Measurements from ENCODE around the gene SIRT6. TPM values are rescaled to one million over a fixed set of nuclear protein-coding genes. Genes with fewer than 3 reads are reported as not detected.

SIRT6 gene
- total RNA-seq, 2 donors from 2014 or later = 21.7 to 30.9 TPM

DNA sequence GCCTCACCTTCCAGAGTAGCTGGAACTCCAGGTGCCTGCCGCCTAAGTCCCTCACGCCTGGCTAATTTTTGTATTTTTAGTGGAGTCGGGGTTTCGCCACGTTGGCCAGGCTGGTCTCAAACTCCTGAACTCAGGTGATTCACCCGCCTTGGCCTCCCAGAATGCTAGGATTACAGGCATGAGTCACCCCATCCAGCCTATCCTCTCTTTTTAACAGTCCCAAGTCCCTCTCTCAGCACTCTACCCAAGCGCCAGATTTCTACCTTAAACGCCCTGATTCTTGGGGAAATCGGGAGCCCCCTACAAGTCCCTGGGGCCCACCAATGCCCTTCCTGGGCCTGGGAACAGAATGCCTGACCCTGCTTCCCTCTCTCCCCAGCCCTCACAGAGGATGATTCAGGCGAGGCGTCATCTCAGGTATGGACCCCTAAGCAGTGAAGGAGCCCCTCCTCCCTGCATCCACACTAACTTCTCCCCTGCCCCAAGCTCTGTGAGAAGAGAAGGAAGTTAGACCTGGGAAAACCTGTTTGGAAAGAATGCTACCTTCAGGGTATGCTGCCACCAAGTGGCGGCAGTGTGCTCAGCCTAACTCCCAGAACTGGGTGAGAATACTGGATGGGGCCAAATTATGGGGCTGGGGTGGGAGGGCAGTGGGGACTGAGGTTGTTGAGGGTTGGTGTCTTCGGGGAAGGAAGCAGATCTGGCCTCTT is 26.2 kb upstream of the SIRT6 start:
- DNase-seq (ENCODE audit: low spot score) (no peak), ATAC-seq (ENCODE audit: insufficient number of reproducible peaks, low FRiP score, low read depth) (no peak)
- TF ChIP-seq, protein P1, sequence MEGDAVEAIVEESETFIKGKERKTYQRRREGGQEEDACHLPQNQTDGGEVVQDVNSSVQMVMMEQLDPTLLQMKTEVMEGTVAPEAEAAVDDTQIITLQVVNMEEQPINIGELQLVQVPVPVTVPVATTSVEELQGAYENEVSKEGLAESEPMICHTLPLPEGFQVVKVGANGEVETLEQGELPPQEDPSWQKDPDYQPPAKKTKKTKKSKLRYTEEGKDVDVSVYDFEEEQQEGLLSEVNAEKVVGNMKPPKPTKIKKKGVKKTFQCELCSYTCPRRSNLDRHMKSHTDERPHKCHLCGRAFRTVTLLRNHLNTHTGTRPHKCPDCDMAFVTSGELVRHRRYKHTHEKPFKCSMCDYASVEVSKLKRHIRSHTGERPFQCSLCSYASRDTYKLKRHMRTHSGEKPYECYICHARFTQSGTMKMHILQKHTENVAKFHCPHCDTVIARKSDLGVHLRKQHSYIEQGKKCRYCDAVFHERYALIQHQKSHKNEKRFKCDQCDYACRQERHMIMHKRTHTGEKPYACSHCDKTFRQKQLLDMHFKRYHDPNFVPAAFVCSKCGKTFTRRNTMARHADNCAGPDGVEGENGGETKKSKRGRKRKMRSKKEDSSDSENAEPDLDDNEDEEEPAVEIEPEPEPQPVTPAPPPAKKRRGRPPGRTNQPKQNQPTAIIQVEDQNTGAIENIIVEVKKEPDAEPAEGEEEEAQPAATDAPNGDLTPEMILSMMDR (IDR thresholded peaks at IDR 0.05) = no peak
- peaks cover 4% of the 10 kb centered on the region for H3K27me3 ChIP-seq (replicated peaks; ENCODE audit: insufficient read depth)
- no peak overlapping the region for H3K27ac ChIP-seq
- no peaks in the 10 kb centered on the region for H3K36me3 ChIP-seq
- H3K9me3 ChIP-seq = no peaks in the 10 kb centered on the region
- H3K4me3 ChIP-seq = no peak overlapping the region
- H3K4me1 ChIP-seq (ENCODE audit: control insufficient read depth in 1 of 2, low read depth in 2 of 2) = no peaks in the 10 kb centered on the region

- TF ChIP-seq, protein P1 (IDR thresholded peaks at IDR 0.05) = no peak
- Histone ChIP-seq H3K27ac (no peak overlapping the region), H3K9me3 (no peaks in the 10 kb centered on the region), H3K4me3 (no peak overlapping the region), H3K27me3 (replicated peaks; ENCODE audit: insufficient read depth) (peaks cover 4% of the 10 kb centered on the region), H3K4me1 (ENCODE audit: control insufficient read depth in 1 of 2, low read depth in 2 of 2) (no peaks in the 10 kb centered on the region), H3K36me3 (no peaks in the 10 kb centered on the region)
- no peak for DNase-seq (ENCODE audit: low spot score)
- no peak for ATAC-seq (ENCODE audit: insufficient number of reproducible peaks, low FRiP score, low read depth)
Observed at GRCh38 chr19:4206818-4207484, 24.6 kb upstream of the SIRT6 start.

GRCh38 chr19:4201798-4202197 is 19.4 kb upstream of the SIRT6 start:
- peaks cover 0 to 10% of the 10 kb centered on the region in 2 donors for H3K4me1 ChIP-seq (ENCODE audit: control insufficient read depth in 1 of 2, low read depth in 2 of 2)
- no peak for DNase-seq (ENCODE audit: low spot score)
- peaks cover 13% of the 10 kb centered on the region for H3K27me3 ChIP-seq (replicated peaks; ENCODE audit: insufficient read depth)

DNA sequence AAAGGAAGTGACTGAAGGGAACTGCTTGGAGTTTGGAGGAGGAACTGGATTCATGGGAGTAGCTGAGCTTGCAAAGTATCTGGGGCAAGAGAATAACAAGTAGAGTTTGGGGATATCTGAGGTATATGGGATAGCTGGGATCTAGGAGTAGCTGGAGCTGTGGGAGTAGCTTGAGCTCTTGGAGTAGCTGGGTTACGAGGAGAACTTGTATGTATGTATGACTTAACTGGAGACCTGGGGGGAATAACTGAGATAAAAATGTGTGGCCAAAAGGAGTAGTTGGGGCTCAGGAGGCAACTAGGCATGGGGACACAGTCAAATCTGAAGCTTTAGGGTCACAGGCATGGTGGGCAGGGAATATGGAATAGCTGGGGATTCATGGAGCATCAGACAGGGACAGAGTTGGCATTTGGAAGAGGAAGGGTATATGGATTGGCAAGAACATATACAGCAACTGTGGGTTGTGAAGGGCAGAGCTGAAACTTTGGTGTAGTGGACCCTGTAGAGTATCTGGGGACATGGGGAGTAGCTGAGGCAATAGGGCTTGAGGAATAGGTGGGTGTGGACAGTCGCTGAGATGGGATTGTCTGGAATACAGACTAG is 18.7 kb upstream of the SIRT6 start:
- peaks cover 0 to 10% of the 10 kb centered on the region in 2 donors for H3K4me1 ChIP-seq (ENCODE audit: control insufficient read depth in 1 of 2, low read depth in 2 of 2)
- TF ChIP-seq, protein P1 (IDR thresholded peaks at IDR 0.05) = no peak
- H3K27me3 ChIP-seq (replicated peaks; ENCODE audit: insufficient read depth) = peaks cover 21% of the 10 kb centered on the region
- no peaks in the 10 kb centered on the region for H3K9me3 ChIP-seq
- no peaks in the 10 kb centered on the region for H3K36me3 ChIP-seq
- H3K27ac ChIP-seq = no peak overlapping the region
- ATAC-seq (ENCODE audit: insufficient number of reproducible peaks, low FRiP score, low read depth) = no peak
- no peak for DNase-seq (ENCODE audit: low spot score)
- no peak overlapping the region for H3K4me3 ChIP-seq

More at GRCh38 chr19:4201798-4202197, 19.4 kb upstream of the SIRT6 start:
- H3K36me3 ChIP-seq = no peaks in the 10 kb centered on the region
- no peaks in the 10 kb centered on the region for H3K9me3 ChIP-seq
- H3K4me3 ChIP-seq = no peak overlapping the region
- H3K27ac ChIP-seq = no peak overlapping the region
- TF ChIP-seq, protein P1 (IDR thresholded peaks at IDR 0.05) = no peak
- ATAC-seq (ENCODE audit: insufficient number of reproducible peaks, low FRiP score, low read depth) = no peak

GRCh38 chr19:4199699-4200293 is 17.4 kb upstream of the SIRT6 start:
- no peak overlapping the region for H3K4me3 ChIP-seq
- TF ChIP-seq, protein P1 (IDR thresholded peaks at IDR 0.05) = no peak
- peaks cover 0 to 10% of the 10 kb centered on the region in 2 donors for H3K4me1 ChIP-seq (ENCODE audit: control insufficient read depth in 1 of 2, low read depth in 2 of 2)
- H3K27me3 ChIP-seq (replicated peaks; ENCODE audit: insufficient read depth) = peaks cover 27% of the 10 kb centered on the region
- no peaks in the 10 kb centered on the region for H3K36me3 ChIP-seq
- DNase-seq (ENCODE audit: low spot score) (no peak), ATAC-seq (ENCODE audit: insufficient number of reproducible peaks, low FRiP score, low read depth) (no peak)
- no peak overlapping the region for H3K27ac ChIP-seq
- H3K9me3 ChIP-seq = no peaks in the 10 kb centered on the region

Data from thoracic aorta (tissue), 2 donors.